Transverse colon (tissue), 3 donors: ENCODE data around the gene DGAT2L6.

Source experiments
- CTCF ChIP-seq, 5 experiments: fragments of 200-600 bp in 3 of 5; fragments of 450-650 bp in 2 of 5; sonication (generic) in 3 of 5; IDR thresholded peaks; 1 replicate in 2 of 5; 2 replicates in 3 of 5; pipeline ENCODE4 v1.5.1; 2016 to 2017; ENCODE audit warnings: antibody characterized with exemption in 5 of 5, inconsistent platforms in 3 of 5, mild to moderate bottlenecking in 2 of 5, moderate library complexity in 1 of 5
- POLR2A ChIP-seq: fragments of 450-650 bp; IDR thresholded peaks from one replicate; pipeline ENCODE4 v1.6.1; 2016; ENCODE audit warnings: antibody characterized with exemption, mild to moderate bottlenecking, moderate library complexity

- TF ChIP-seq CTCF (IDR thresholded peaks at IDR 0.05) (no peak), POLR2A (no peak)
Observed at GRCh38 chrX:70254909-70255308, 77.6 kb downstream of the DGAT2L6 start.
